DND-41 (cell line): Measurements from ENCODE around the gene UNC5C.
A peak's percentile ranks its signal among the peaks of the same experiment; 100 is the strongest.

Source experiments
- ATAC-seq: fragments of 200-7000 bp; cut with Tn5 transposase; 3 replicates; pipeline ENCODE4 v1.9.1; 2021; ENCODE audit warnings: low read depth; ENCODE audit not compliant: insufficient read depth
- DNase-seq: peaks from one replicate; pipeline ENCODE4 v3.0.0-alpha.2; 2020
- H2AFZ ChIP-seq: 2 replicates; pipeline ENCODE4 v1.6.0; 2012; ENCODE audit warnings: low read depth, low read length
- H3K27ac ChIP-seq: 2 replicates; pipeline ENCODE4 v1.5.1; 2012; ENCODE audit warnings: low read length, inconsistent platforms
- H3K27me3 ChIP-seq: fragments of 200-600 bp; sonication (generic); 2 replicates; pipeline ENCODE4 v1.6.0; 2012; ENCODE audit warnings: low read length, mild to moderate bottlenecking, inconsistent platforms; ENCODE audit not compliant: insufficient read depth, poor library complexity
- H3K36me3 ChIP-seq: 2 replicates; pipeline ENCODE4 v1.5.1; 2012; ENCODE audit warnings: low read length, inconsistent platforms; ENCODE audit not compliant: insufficient read depth
- H3K4me1 ChIP-seq: 2 replicates; pipeline ENCODE4 v1.5.1; 2012; ENCODE audit warnings: mild to moderate bottlenecking, low read length; ENCODE audit not compliant: insufficient read depth
- H3K4me2 ChIP-seq: 2 replicates; pipeline ENCODE4 v1.6.0; 2012; ENCODE audit warnings: mild to moderate bottlenecking, moderate library complexity, low read length, inconsistent platforms; ENCODE audit not compliant: insufficient read depth
- H3K4me3 ChIP-seq, 2 experiments: fragments of 200-600 bp in 1 of 2; shearing (Covaris generic) in 1 of 2; 2 replicates each; pipeline ENCODE4 v1.5.1; 2012 to 2016; ENCODE audit warnings: inconsistent platforms in 2 of 2, low read length in 2 of 2, mild to moderate bottlenecking in 2 of 2, low read depth in 1 of 2, moderate library complexity in 1 of 2
- H3K79me2 ChIP-seq: 2 replicates; pipeline ENCODE4 v1.6.0; 2012; ENCODE audit warnings: low read length, inconsistent platforms; ENCODE audit not compliant: insufficient read depth
- H3K9ac ChIP-seq: 2 replicates; pipeline ENCODE4 v1.6.0; 2012; ENCODE audit warnings: low read depth, mild to moderate bottlenecking, inconsistent platforms, low read length, moderate library complexity
- H3K9me3 ChIP-seq: 2 replicates; pipeline ENCODE4 v1.5.1; 2012; ENCODE audit warnings: low read length, moderate library complexity, mild to moderate bottlenecking, inconsistent platforms; ENCODE audit not compliant: insufficient read depth, severe bottlenecking
- H4K20me1 ChIP-seq: 2 replicates; pipeline ENCODE4 v1.6.0; 2012; ENCODE audit warnings: low read length; ENCODE audit not compliant: insufficient read depth
- CTCF ChIP-seq: IDR thresholded peaks from 2 replicates; pipeline ENCODE4 v1.5.1; 2012; ENCODE audit warnings: borderline replicate concordance, low read length, moderate library complexity, mild to moderate bottlenecking; ENCODE audit not compliant: poor library complexity, severe bottlenecking; ENCODE audit errors: extremely low read depth
- EZH2 ChIP-seq: IDR thresholded peaks from 3 replicates; pipeline ENCODE4 v1.6.1; 2012; ENCODE audit warnings: borderline replicate concordance, low read depth, mild to moderate bottlenecking, moderate library complexity, low read length, inconsistent platforms; ENCODE audit not compliant: severe bottlenecking

The UNC5C gene

GRCh38 chr4:95444812-95445211 is 104.0 kb downstream of the UNC5C start:
- Histone ChIP-seq H3K79me2 (no peaks in the 10 kb centered on the region), H3K9me3 (no peaks in the 10 kb centered on the region), H3K4me2 (no peak overlapping the region), H3K9ac (no peak overlapping the region), H3K27ac (no peak overlapping the region), H2AFZ (no peak overlapping the region), H3K36me3 (no peaks in the 10 kb centered on the region), H4K20me1 (no peaks in the 10 kb centered on the region), H3K4me1 (no peaks in the 10 kb centered on the region), H3K27me3 (no peaks in the 10 kb centered on the region), H3K4me3 (no peak overlapping the region)
- DNase-seq (no peak), ATAC-seq (no peak)
- TF ChIP-seq CTCF, result no peak
- no peak for TF ChIP-seq EZH2

DNA sequence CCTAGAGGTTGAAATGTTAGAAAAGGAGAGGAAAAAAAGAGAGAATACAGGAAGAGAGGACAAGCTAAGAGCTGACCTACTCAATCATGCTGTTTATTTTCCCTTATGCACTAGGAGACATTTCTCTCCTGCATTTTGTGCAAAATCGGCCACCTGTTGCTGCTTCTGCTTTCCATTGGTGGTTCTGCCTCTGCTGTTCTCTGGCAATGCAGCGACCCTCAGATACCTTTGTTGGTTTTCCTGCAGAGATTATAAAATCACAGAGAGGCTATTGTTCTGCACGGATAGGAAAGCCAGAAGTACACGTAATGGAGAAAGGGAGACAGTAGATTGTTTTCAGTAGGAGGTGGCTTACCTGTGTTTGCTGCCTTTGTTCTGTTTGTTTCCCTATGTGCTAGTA is 108.9 kb downstream of the UNC5C start:
- Histone ChIP-seq H3K27ac (no peak overlapping the region), H3K9ac (no peak overlapping the region), H3K27me3 (no peaks in the 10 kb centered on the region), H3K9me3 (no peaks in the 10 kb centered on the region), H3K4me2 (no peak overlapping the region), H4K20me1 (no peaks in the 10 kb centered on the region), H3K36me3 (no peaks in the 10 kb centered on the region), H3K4me1 (no peaks in the 10 kb centered on the region), H2AFZ (peak overlapping the region; percentile 34; the same call in 1 of the 2 replicates), H3K4me3 (no peak overlapping the region), H3K79me2 (no peaks in the 10 kb centered on the region)
- no peak for DNase-seq
- TF ChIP-seq EZH2, result no peak
- no peak for TF ChIP-seq CTCF
- ATAC-seq, result no peak

DNA sequence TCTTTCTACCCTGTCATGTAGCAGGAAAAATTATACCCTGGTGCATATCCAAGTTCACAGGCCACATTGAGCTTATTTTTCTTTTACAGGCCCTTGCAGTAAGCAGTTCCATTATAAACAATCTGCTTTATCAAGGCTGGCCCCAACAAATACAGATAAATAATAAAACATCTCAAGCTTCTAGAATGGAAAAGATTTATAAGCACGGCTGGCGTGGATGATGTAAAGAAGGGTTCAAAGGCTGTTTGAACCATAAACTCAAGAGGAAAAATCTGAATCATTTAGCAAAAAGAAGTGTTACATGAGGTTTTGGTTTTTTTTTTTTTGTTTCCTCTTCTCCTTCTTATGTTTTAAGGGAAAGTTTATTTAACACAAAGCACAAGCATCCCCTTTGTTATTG is 109.7 kb downstream of the UNC5C start:
- no peaks in the 10 kb centered on the region for H3K9me3 ChIP-seq
- no peak overlapping the region for H3K9ac ChIP-seq
- H3K4me3 ChIP-seq, result no peak overlapping the region
- H4K20me1 ChIP-seq, result no peaks in the 10 kb centered on the region
- DNase-seq (no peak), ATAC-seq (no peak)
- no peak overlapping the region for H2AFZ ChIP-seq
- TF ChIP-seq EZH2 (no peak), CTCF (no peak)
- H3K79me2 ChIP-seq, result no peaks in the 10 kb centered on the region
- H3K36me3 ChIP-seq, result no peaks in the 10 kb centered on the region
- H3K27ac ChIP-seq, result no peak overlapping the region
- no peak overlapping the region for H3K4me2 ChIP-seq
- no peaks in the 10 kb centered on the region for H3K4me1 ChIP-seq
- no peaks in the 10 kb centered on the region for H3K27me3 ChIP-seq

DNA sequence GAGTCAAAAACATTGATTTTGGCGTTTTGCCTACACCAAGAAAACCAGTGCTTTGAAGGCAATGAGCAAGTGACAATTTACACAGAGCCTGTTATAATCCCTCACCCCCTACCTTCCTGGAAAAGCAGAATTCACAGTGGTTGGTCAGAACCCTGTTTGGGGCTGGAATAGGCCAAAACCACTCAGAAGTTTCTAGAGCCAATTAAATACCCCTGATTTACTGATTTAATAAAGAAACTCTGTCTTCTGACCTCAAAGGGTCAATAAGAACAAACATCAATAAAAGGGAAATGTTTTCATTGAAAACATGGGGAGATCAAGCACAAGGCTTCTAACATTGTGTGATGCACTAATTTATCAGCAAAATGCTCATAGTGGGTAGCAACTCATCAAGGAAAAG is 116.3 kb downstream of the UNC5C start:
- no peaks in the 10 kb centered on the region for H4K20me1 ChIP-seq
- H3K27ac ChIP-seq, result no peak overlapping the region
- TF ChIP-seq CTCF (no peak), EZH2 (no peak)
- peaks cover 10% of the 10 kb centered on the region for H3K4me1 ChIP-seq
- H3K9me3 ChIP-seq, result no peaks in the 10 kb centered on the region
- ATAC-seq (no peak), DNase-seq (no peak)
- H2AFZ ChIP-seq, result no peak overlapping the region
- H3K4me3 ChIP-seq, result no peak overlapping the region
- H3K79me2 ChIP-seq, result no peaks in the 10 kb centered on the region
- H3K27me3 ChIP-seq, result no peaks in the 10 kb centered on the region
- no peaks in the 10 kb centered on the region for H3K36me3 ChIP-seq
- no peak overlapping the region for H3K9ac ChIP-seq
- no peak overlapping the region for H3K4me2 ChIP-seq
